ENCODE data around the gene DNAH2.

GRCh38 chr17:7839190-7839875 lies 121.8 kb downstream of the DNAH2 start:
- TF ChIP-seq CTCF (IDR thresholded peaks at IDR 0.05; ENCODE audit: extremely low read depth in 1 of 2, insufficient read depth in 1 of 2, low read depth in 1 of 2, low read length in 2 of 2) = no peak
- no peak for TF ChIP-seq EZH2 (IDR thresholded peaks at IDR 0.05; ENCODE audit: borderline replicate concordance, low read depth, low read length, severe bottlenecking)
- TF ChIP-seq GATA2 (IDR thresholded peaks at IDR 0.05; ENCODE audit: insufficient read depth, insufficient read length, low read depth, low read length) = no peak
